Effector memory CD8-positive, alpha-beta T cell (primary cell): Measurements from ENCODE around the gene RGPD4.
"Not testable (repeated sequence)": the region's sequence is repeated elsewhere in the genome, so short reads cannot be mapped to it uniquely, and the experiment has no call there.

Experiments used
- ATAC-seq: fragments of 150-1000 bp; cut with Tn5 transposase; replicated peaks from 2 replicates; pipeline ENCODE4 v1.10.0; 2021; ENCODE audit warnings: mild to moderate bottlenecking, moderate library complexity
- DNase-seq, 3 experiments: peaks; one replicate each; pipeline ENCODE4 v3.0.0; 2021
- H3K27ac Mint-ChIP-seq, 2 donors: one replicate each; pipeline ENCODE4 v1.8.0; 2022; ENCODE audit warnings: mild to moderate bottlenecking in 2 of 2, mixed read lengths in 2 of 2, moderate library complexity in 2 of 2
- H3K27me3 Mint-ChIP-seq, 2 donors: one replicate each; pipeline ENCODE4 v1.8.0; 2022; ENCODE audit warnings: mixed read lengths in 2 of 2
- H3K36me3 Mint-ChIP-seq: one replicate; pipeline ENCODE4 v1.8.0; 2022; ENCODE audit warnings: mild to moderate bottlenecking, moderate library complexity, mixed read lengths; ENCODE audit not compliant: insufficient read depth
- H3K4me1 Mint-ChIP-seq, 2 donors: one replicate each; pipeline ENCODE4 v1.8.0; 2022; ENCODE audit warnings: low read depth in 2 of 2, mixed read lengths in 2 of 2
- H3K4me3 Mint-ChIP-seq, 2 donors: one replicate each; pipeline ENCODE4 v1.8.0; 2022; ENCODE audit warnings: mild to moderate bottlenecking in 2 of 2, mixed read lengths in 2 of 2, moderate library complexity in 2 of 2
- H3K9me3 Mint-ChIP-seq, 2 donors: one replicate each; pipeline ENCODE4 v1.8.0; 2022; ENCODE audit warnings: mixed read lengths in 2 of 2
- total RNA-seq, 9 experiments: gene quantifications; one replicate each; lab custom pipeline; 2026; lab: John Stamatoyannopoulos, UW

Gene RGPD4
- 0.74 to 5.7 (median 2.2) reads per million in 9 experiments for total RNA-seq

GRCh38 chr2:107826749-107827148 lies at the start of gene RGPD4:
Gene RGPD4 (plus strand): TSS chr2:107826892. CDS start chr2:107827014, 122 bp downstream.
- H3K4me3 Mint-ChIP-seq, H3K27ac Mint-ChIP-seq, DNase-seq, H3K4me1 Mint-ChIP-seq, H3K9me3 Mint-ChIP-seq, ATAC-seq, H3K36me3 Mint-ChIP-seq, H3K27me3 Mint-ChIP-seq: not testable (repeated sequence)

GRCh38 chr2:107777974-107778373 lies 48.7 kb upstream of the RGPD4 start:
- ATAC-seq, result no peak
- no peak overlapping the region for H3K27ac Mint-ChIP-seq

DNA sequence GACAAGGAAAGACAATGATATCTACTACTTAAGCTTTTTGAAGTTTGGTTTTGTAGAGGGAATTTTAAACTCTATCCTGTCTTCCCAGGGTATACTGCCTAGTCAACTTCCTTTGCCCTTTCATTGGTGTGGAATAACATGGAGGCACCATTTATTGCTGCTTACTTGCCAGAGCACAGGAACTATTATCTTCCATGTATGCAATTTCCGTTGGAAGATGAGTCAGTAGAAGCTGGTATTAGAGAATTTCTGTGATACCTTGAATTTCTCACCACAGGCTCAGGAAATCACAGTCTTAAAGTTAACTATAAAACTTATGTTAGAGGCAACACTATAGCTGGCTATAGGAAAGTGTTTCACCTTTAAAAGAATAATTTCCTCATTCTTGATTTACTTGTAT lies 40.9 kb upstream of the RGPD4 start:
- no peaks in the 10 kb centered on the region for H3K27me3 Mint-ChIP-seq
- no peak for ATAC-seq

More at GRCh38 chr2:107777974-107778373, 48.7 kb upstream of the RGPD4 start:
- Mint-ChIP-seq H3K27me3 (no peaks in the 10 kb centered on the region), H3K4me3 (no peak overlapping the region), H3K4me1 (no peaks in the 10 kb centered on the region), H3K36me3 (no peaks in the 10 kb centered on the region), H3K9me3 (peaks cover 0 to 15% of the 10 kb centered on the region in 2 donors)
- DNase-seq, result no peak

GRCh38 chr2:107790837-107791236 lies 35.9 kb upstream of the RGPD4 start:
- H3K4me1 Mint-ChIP-seq, result no peaks in the 10 kb centered on the region
- H3K9me3 Mint-ChIP-seq, result peaks cover 1 to 8% of the 10 kb centered on the region in 2 donors
- ATAC-seq (no peak), DNase-seq (no peak)
- no peak overlapping the region for H3K4me3 Mint-ChIP-seq
- H3K36me3 Mint-ChIP-seq, result no peaks in the 10 kb centered on the region
- H3K27ac Mint-ChIP-seq, result no peak overlapping the region
- H3K27me3 Mint-ChIP-seq, result no peaks in the 10 kb centered on the region

More for the DNA sequence above, 40.9 kb upstream of the RGPD4 start:
- no peak overlapping the region for H3K4me3 Mint-ChIP-seq
- peaks cover 0 to 14% of the 10 kb centered on the region in 2 donors for H3K9me3 Mint-ChIP-seq
- no peak overlapping the region for H3K27ac Mint-ChIP-seq
- DNase-seq, result no peak
- H3K36me3 Mint-ChIP-seq, result no peaks in the 10 kb centered on the region
- no peaks in the 10 kb centered on the region for H3K4me1 Mint-ChIP-seq

- H3K4me3 Mint-ChIP-seq, result no peak overlapping the region
These were observed 25.2 kb upstream of the RGPD4 start for GRCh38 chr2:107801498-107801897.

GRCh38 chr2:107804608-107805498 lies 21.8 kb upstream of the RGPD4 start:
- DNase-seq, result no peak
- Mint-ChIP-seq H3K27ac (no peak overlapping the region), H3K4me3 (no peak overlapping the region), H3K36me3 (no peaks in the 10 kb centered on the region), H3K27me3 (no peaks in the 10 kb centered on the region), H3K9me3 (no peaks in the 10 kb centered on the region), H3K4me1 (no peaks in the 10 kb centered on the region)
- ATAC-seq, result no peak

More at GRCh38 chr2:107801498-107801897, 25.2 kb upstream of the RGPD4 start:
- ATAC-seq, result no peak
- Mint-ChIP-seq H3K36me3 (no peaks in the 10 kb centered on the region), H3K27ac (no peak overlapping the region), H3K9me3 (no peaks in the 10 kb centered on the region), H3K27me3 (no peaks in the 10 kb centered on the region), H3K4me1 (no peaks in the 10 kb centered on the region)
- DNase-seq, result no peak

DNA sequence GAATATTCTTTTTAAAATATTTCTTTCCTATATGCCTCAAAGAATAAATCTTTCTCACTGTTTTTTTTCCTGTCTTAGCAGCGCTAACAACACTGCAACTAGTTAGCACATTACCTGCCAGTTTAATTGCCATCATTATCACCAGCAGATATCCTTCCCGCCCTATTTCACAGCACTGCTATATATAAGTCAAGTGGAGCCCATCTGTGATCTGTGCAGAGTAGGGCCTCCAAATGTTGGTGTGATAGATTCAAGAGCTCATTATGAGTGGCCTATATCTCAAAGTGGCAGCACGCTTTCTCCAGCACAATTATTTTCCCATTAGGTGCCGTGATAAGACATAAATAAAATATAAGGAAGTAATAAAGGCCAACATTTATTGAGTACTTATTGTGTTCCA lies 19.8 kb upstream of the RGPD4 start:
- no peaks in the 10 kb centered on the region for H3K9me3 Mint-ChIP-seq
- no peaks in the 10 kb centered on the region for H3K4me1 Mint-ChIP-seq
- no peak overlapping the region for H3K27ac Mint-ChIP-seq
- ATAC-seq, result no peak
- no peak overlapping the region for H3K4me3 Mint-ChIP-seq
- no peak for DNase-seq
- no peaks in the 10 kb centered on the region for H3K36me3 Mint-ChIP-seq
- no peaks in the 10 kb centered on the region for H3K27me3 Mint-ChIP-seq

DNA sequence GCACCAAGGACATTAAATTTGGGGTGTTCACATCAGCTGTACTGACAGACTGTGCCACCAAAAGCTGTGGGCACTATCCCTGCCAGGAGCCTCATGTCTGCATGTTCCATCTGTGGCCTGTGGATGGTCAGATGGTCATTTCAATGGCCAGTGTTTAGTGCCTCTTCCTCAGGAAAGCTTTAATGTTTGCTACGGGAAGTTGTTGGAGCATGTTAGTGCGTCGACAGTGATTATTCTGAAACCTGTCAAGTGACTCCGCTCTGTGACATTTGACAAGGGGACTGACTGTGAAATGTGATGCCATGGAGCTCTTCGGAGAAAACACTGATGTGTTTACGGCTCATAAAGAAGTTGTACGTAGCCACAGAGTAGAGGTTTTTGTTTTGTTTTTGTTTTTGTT lies 18.7 kb upstream of the RGPD4 start:
- H3K4me3 Mint-ChIP-seq, result no peak overlapping the region
- H3K27ac Mint-ChIP-seq, result no peak overlapping the region
- H3K9me3 Mint-ChIP-seq, result no peaks in the 10 kb centered on the region
- ATAC-seq (no peak), DNase-seq (no peak)
- H3K27me3 Mint-ChIP-seq, result no peaks in the 10 kb centered on the region
- no peaks in the 10 kb centered on the region for H3K4me1 Mint-ChIP-seq
- no peaks in the 10 kb centered on the region for H3K36me3 Mint-ChIP-seq

GRCh38 chr2:107808959-107809358 lies 17.7 kb upstream of the RGPD4 start:
- ATAC-seq (no peak), DNase-seq (no peak)
- H3K4me3 Mint-ChIP-seq, result no peak overlapping the region
- H3K9me3 Mint-ChIP-seq, result no peaks in the 10 kb centered on the region
- no peaks in the 10 kb centered on the region for H3K36me3 Mint-ChIP-seq
- H3K27ac Mint-ChIP-seq, result no peak overlapping the region
- no peaks in the 10 kb centered on the region for H3K27me3 Mint-ChIP-seq
- H3K4me1 Mint-ChIP-seq, result no peaks in the 10 kb centered on the region

- no peaks in the 10 kb centered on the region for H3K9me3 Mint-ChIP-seq
These were observed 16.9 kb upstream of the RGPD4 start for GRCh38 chr2:107809835-107810234.

DNA sequence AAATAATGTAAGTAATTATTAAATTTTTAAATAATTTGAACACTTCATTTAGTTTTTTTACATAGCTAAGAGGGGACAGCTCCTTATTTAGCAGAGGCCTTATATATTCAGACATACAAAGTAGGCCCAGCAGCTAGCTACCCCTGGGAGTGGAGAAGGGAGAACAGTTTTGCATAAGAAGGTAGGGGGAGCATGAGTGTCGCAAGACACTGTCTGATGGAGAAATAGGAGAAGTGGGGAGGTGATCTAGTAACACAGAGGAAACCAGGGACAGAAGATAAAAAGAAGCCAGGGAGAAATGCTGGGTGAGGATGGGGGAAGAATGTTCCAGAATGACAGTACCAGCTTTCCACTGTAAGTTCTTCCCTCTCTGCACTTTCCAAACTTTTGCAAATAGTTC lies 16.0 kb upstream of the RGPD4 start:
- ATAC-seq, result no peak
- no peak overlapping the region for H3K27ac Mint-ChIP-seq
- no peaks in the 10 kb centered on the region for H3K27me3 Mint-ChIP-seq
- DNase-seq, result no peak
- no peak overlapping the region for H3K4me3 Mint-ChIP-seq
- H3K36me3 Mint-ChIP-seq, result no peaks in the 10 kb centered on the region
- H3K4me1 Mint-ChIP-seq, result no peaks in the 10 kb centered on the region
- peaks cover 0 to 8% of the 10 kb centered on the region in 2 donors for H3K9me3 Mint-ChIP-seq

More at GRCh38 chr2:107809835-107810234, 16.9 kb upstream of the RGPD4 start:
- no peaks in the 10 kb centered on the region for H3K27me3 Mint-ChIP-seq
- ATAC-seq (no peak), DNase-seq (no peak)
- no peaks in the 10 kb centered on the region for H3K4me1 Mint-ChIP-seq
- no peak overlapping the region for H3K4me3 Mint-ChIP-seq
- no peaks in the 10 kb centered on the region for H3K36me3 Mint-ChIP-seq
- no peak overlapping the region for H3K27ac Mint-ChIP-seq

DNA sequence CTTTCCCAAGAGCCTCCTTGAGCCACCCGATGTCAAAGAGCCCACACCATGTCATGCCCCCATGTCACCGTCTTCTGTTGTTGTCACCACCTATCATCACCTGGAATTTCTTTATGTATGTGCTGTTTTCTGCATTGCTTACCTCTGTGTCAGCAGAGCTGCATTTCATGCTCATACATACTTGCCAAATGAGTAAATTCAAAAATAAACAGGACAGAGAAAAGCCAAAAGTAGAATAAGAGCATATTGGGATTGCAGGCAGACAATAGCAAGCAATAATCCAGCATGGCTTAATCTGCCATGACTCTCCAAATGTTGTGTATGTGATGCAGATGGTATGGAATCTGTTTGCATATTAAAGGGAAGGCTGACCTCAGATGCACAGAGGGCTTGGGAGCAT lies 15.3 kb upstream of the RGPD4 start:
- no peaks in the 10 kb centered on the region for H3K4me1 Mint-ChIP-seq
- H3K27ac Mint-ChIP-seq, result no peak overlapping the region

DNA sequence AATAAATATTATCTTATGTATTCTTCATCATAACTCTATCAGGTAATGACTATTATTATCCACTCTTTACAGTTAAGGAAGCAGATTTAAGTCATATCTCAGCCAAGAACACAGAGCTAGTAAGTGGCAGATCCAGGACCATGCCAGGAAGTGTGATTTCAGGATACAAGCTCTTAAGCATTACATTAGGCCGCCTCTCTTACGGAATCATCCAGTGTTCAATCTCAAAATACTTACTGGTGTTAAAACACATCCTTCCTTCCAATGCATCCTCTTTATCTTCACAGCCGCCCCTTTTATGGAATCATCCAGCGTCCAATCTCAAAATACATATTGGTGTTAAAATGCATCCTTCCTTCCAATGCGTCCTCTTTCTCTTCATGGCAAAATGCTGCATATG lies 14.7 kb upstream of the RGPD4 start:
- no peaks in the 10 kb centered on the region for H3K4me1 Mint-ChIP-seq
- no peak overlapping the region for H3K4me3 Mint-ChIP-seq
- H3K36me3 Mint-ChIP-seq, result no peaks in the 10 kb centered on the region
- ATAC-seq (no peak), DNase-seq (no peak)
- H3K27ac Mint-ChIP-seq, result no peak overlapping the region
- H3K9me3 Mint-ChIP-seq, result peaks cover 0 to 8% of the 10 kb centered on the region in 2 donors
- no peaks in the 10 kb centered on the region for H3K27me3 Mint-ChIP-seq

More for the DNA sequence above, 15.3 kb upstream of the RGPD4 start:
- H3K36me3 Mint-ChIP-seq, result no peaks in the 10 kb centered on the region
- peaks cover 0 to 8% of the 10 kb centered on the region in 2 donors for H3K9me3 Mint-ChIP-seq
- no peak overlapping the region for H3K4me3 Mint-ChIP-seq
- H3K27me3 Mint-ChIP-seq, result no peaks in the 10 kb centered on the region
- no peak for ATAC-seq
- no peak for DNase-seq

GRCh38 chr2:107817378-107817777 lies 9.3 kb upstream of the RGPD4 start:
- Mint-ChIP-seq H3K27ac (no peak overlapping the region), H3K9me3 (peaks cover 0 to 8% of the 10 kb centered on the region in 2 donors), H3K27me3 (no peaks in the 10 kb centered on the region), H3K4me3 (no peak overlapping the region), H3K4me1 (no peaks in the 10 kb centered on the region), H3K36me3 (no peaks in the 10 kb centered on the region)
- DNase-seq, result no peak
- ATAC-seq, result no peak
